Neural progenitor cell (in vitro differentiated cells): ENCODE data around the gene DIAPH2.

Source experiments
- EZH2 ChIP-seq: fragments of 200-600 bp; sonication (generic); IDR thresholded peaks from 2 replicates; pipeline ENCODE4 v1.6.1; 2017; ENCODE audit warnings: antibody characterized with exemption, mild to moderate bottlenecking, moderate library complexity
- TF ChIP-seq, protein P1 (sequence below): fragments of 200-600 bp; sonication (generic); IDR thresholded peaks from 2 replicates; pipeline ENCODE4 v1.5.1; 2017; ENCODE audit warnings: antibody characterized with exemption, mild to moderate bottlenecking

DNA sequence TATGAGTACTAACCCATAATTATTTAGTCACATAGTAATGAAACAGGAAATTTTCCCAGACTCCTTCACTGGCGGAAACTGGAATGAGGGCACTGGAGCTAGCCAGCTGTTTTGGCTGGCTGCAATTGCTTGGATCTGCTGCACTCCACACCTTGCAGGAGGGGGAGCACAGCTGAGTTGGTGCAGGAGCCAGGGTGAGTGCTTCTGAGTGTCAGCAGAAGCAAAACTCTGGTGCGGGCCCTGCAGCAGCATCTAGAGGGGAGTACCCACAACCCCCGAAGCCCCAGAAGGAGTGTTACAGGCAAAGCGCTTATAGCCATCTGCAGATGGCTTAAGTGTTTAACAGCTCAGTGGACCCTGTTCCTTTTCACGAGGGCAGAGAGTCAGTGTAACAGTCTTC, 295.1 kb downstream of the DIAPH2 start:
- TF ChIP-seq, protein P1, sequence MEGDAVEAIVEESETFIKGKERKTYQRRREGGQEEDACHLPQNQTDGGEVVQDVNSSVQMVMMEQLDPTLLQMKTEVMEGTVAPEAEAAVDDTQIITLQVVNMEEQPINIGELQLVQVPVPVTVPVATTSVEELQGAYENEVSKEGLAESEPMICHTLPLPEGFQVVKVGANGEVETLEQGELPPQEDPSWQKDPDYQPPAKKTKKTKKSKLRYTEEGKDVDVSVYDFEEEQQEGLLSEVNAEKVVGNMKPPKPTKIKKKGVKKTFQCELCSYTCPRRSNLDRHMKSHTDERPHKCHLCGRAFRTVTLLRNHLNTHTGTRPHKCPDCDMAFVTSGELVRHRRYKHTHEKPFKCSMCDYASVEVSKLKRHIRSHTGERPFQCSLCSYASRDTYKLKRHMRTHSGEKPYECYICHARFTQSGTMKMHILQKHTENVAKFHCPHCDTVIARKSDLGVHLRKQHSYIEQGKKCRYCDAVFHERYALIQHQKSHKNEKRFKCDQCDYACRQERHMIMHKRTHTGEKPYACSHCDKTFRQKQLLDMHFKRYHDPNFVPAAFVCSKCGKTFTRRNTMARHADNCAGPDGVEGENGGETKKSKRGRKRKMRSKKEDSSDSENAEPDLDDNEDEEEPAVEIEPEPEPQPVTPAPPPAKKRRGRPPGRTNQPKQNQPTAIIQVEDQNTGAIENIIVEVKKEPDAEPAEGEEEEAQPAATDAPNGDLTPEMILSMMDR = no peak
- no peak for TF ChIP-seq EZH2
